ENCODE results near the gene WDR77.

DNA sequence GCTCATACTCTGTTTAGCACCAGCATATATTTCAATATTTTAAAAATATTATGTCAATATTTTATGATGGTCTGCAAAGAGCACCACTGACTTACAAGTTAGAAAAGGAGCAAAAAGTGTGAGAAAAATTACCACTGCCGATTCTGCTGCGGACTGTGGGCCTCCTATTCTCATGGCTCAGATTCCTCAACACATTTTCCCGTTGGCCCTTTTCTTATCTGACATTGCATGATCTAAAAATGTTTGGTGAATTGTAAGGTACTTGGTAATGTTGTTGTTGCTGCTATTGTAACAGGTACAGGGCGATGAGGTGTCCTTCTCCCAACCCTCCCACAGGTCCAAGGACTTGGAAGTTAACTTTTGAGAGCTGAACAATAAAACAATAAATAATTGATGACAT lies 25.5 kb upstream of the WDR77 start:
- no peak for TF ChIP-seq FOXM1 (IDR thresholded peaks at IDR 0.05; ENCODE audit: borderline replicate concordance, low read depth)
- TF ChIP-seq, protein P1, sequence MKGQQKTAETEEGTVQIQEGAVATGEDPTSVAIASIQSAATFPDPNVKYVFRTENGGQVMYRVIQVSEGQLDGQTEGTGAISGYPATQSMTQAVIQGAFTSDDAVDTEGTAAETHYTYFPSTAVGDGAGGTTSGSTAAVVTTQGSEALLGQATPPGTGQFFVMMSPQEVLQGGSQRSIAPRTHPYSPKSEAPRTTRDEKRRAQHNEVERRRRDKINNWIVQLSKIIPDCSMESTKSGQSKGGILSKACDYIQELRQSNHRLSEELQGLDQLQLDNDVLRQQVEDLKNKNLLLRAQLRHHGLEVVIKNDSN (IDR thresholded peaks at IDR 0.05) = no peak
- no peak for TF ChIP-seq CEBPB (IDR thresholded peaks at IDR 0.05)
- no peak for TF ChIP-seq TAF1 (IDR thresholded peaks at IDR 0.05; ENCODE audit: low read depth)
- TF ChIP-seq TEAD4 (IDR thresholded peaks at IDR 0.05) = no peak
